ENCODE data around the gene SEMA3F.
A peak's percentile ranks its signal among the peaks of the same experiment; 100 is the strongest.
"Not testable (repeated sequence)": the region's sequence is repeated elsewhere in the genome, so short reads cannot be mapped to it uniquely, and the experiment has no call there.

Gene SEMA3F

GRCh38 chr3:50196253-50196801 lies 41.2 kb downstream of the SEMA3F start:
- ATAC-seq = no peak
- Mint-ChIP-seq H3K27ac (no peak overlapping the region), H3K4me3 (no peak overlapping the region), H3K4me1 (peaks cover 11% of the 10 kb centered on the region), H3K36me3 (peaks cover 4% of the 10 kb centered on the region), H3K9me3 (no peaks in the 10 kb centered on the region)
- DNase-seq (ENCODE audit: low spot score in 2 of 2) = no peak

DNA sequence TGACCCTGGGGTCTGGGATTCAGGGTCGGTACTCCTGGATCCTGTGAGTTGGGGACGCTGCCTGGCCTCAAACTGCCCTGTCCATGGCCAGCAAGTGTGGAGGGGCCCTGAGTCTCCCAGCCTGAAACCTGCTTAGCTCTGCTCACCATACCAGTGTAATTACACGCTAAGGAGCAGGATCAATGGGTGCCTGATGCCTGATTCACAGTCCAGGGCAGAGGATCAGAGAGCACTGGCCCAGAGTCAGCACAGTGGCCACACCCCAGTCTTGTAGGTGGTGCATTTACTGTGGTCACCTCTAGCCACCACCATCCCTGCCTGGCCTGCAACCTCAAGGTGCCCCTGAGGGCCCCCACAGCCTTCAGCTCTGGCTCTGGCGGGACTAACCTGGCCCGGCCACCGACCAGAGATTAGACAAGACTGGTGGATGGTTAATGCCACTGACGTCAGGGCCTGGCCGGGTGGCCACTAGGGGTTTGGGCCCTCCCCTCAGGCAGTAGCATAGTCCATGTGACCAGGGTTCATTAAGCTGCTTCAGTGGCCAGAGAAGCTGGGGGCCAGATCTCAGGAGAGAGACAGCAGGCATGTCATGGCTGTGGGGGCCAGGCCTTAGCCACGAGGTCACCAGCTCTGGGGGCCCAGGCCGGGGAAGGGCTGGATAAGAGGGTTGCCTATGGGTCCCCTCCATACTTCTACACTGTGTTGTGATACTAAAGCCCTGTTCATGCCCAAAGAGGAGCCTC lies 46.6 kb downstream of the SEMA3F start:
- peaks cover under 1% of the 10 kb centered on the region for H3K36me3 Mint-ChIP-seq
- H3K27ac Mint-ChIP-seq = no peak overlapping the region
- H3K4me3 Mint-ChIP-seq = no peak overlapping the region
- H3K9me3 Mint-ChIP-seq = no peaks in the 10 kb centered on the region
- no peak for ATAC-seq
- H3K4me1 Mint-ChIP-seq = no peaks in the 10 kb centered on the region
- no peak for DNase-seq (ENCODE audit: low spot score in 2 of 2)

DNA sequence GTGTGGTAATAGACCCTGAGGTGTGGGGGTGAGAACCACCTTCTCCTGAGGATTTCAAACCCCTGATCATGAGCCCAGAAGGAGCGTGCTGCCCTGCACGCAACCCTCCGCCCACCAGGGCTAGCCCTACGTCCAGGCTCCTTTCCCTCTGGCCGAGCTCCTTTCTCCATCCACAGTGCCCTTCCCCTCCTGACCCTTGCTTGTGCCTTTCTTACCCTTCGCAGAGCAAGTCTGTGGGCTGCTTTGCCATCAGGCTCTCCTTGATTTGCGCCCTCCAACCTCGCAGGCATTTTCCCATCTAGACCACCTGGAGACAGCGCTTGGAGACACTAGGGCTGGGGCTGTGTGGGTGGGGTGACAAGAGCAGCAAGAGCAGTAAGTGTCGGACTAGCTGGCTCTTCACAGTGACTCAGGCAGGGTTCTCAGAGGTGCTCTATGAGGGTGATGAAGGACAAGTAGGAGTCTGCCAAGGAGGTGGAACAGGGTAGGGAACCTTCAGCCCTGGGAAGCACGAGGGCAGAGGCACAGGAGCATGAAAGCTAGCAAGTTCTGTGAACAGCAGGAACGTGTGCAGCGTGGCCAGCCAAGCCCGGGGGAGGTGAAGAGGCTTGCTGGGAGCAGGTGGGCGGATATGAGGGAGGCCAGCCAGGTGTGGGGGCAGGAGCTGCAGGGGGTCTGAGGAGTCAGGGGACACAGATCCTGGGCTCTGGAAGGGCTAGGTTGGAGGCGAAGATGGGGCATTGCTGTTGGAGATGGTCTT lies 47.4 kb downstream of the SEMA3F start:
- no peak overlapping the region for H3K4me3 Mint-ChIP-seq

DNA sequence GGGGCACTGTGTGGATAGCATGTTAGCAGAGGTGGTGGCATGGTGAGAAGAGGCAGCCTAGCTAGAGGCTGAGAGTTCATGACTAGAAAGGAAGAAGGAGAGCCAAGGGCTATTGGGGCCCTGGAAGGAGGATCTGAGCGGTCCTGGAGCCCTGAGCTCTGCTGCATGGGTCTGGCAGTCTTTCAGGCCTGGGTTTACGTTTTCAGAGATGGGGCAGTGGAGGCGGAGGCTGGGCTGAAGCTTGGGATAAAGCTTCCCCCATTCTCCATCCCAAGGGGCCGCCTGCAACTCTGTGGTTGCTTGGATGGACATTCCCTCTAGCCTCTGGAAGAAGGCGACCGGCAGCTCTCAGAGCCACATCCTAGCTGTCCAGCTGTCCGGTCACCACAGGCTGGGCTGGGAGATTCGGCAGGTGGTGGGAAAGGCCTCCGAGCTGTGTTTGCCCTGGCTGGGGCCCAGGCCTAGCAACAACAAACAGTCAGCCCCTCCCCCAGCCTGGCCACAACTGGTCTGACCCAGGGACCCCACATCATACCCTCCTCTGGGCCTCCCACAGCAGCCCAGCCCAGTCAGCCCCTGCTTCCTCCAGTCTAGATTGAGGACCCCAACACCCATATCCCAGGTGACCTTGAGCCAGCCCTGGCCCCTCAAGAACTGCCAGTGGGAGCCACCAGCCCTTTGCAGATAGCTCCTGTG lies 48.1 kb downstream of the SEMA3F start:
- ATAC-seq = no peak

More for the DNA sequence above, 47.4 kb downstream of the SEMA3F start:
- no peaks in the 10 kb centered on the region for H3K36me3 Mint-ChIP-seq
- H3K4me1 Mint-ChIP-seq = no peaks in the 10 kb centered on the region
- no peak overlapping the region for H3K27ac Mint-ChIP-seq
- DNase-seq (ENCODE audit: low spot score in 2 of 2) (no peak), ATAC-seq (no peak)
- H3K9me3 Mint-ChIP-seq = no peaks in the 10 kb centered on the region

DNA sequence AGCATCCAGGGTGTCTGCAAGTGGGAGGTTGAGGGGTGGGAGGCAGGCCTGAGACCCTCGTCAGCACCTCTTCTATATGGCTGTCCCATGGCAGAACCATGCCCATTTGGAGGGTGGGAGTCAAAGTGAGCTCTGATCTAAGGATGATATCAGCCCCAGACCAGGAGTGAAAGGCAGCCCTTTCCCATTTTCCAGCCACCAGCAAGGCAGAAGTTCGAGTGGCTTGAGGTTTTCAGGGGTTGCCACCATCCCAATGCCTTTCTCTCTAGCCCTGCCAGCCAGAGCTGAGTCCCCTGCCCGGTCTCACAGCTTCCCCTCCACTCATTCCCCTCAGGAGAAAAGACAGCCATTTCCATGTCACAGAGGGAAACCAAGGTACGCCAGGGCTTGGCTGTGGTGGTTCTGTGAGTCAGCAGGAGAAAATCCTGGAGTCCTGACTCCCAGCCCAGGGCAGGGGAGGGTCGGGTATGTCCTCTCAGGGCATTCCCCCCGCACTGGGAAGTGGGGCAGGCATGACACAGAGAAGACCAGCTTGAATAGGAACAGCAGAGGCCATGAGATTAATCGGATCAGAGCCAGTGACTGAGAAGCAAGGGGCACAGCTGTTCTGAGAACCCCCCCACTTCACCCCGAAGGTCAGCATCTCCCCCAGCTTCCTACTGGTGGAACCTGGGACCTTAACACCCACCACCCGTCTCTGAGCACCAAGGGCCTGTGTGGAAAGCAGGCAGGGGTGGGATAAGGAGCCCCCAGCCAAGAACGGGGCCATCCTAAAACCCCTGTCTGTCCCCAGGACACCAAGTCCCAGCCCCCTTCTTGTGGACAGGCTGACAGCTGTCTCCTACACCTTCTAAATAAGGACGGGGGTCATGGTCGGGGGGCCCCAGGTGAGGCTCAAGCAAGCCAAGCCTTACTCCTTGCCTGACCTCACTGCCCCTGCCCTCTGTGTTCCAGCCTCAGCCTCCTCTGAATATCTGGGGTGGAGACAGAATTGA lies 49.0 kb downstream of the SEMA3F start:
- Mint-ChIP-seq H3K4me1 (no peaks in the 10 kb centered on the region), H3K36me3 (no peaks in the 10 kb centered on the region), H3K27ac (no peak overlapping the region), H3K9me3 (no peaks in the 10 kb centered on the region), H3K4me3 (no peak overlapping the region)
- ATAC-seq = no peak
- no peak for DNase-seq (ENCODE audit: low spot score in 2 of 2)

More for the DNA sequence above, 48.1 kb downstream of the SEMA3F start:
- no peak for DNase-seq (ENCODE audit: low spot score in 2 of 2)
- no peaks in the 10 kb centered on the region for H3K36me3 Mint-ChIP-seq
- no peaks in the 10 kb centered on the region for H3K9me3 Mint-ChIP-seq
- no peaks in the 10 kb centered on the region for H3K4me1 Mint-ChIP-seq
- H3K4me3 Mint-ChIP-seq = no peak overlapping the region
- no peak overlapping the region for H3K27ac Mint-ChIP-seq

- H3K4me3 Mint-ChIP-seq = peak within 1 kb of the TSS; percentile 36
- H3K9me3 Mint-ChIP-seq = no peaks in the 10 kb centered on the region
- DNase-seq (ENCODE audit: low spot score in 2 of 2) = no peak
- ATAC-seq = peak; percentile 17
- H3K36me3 Mint-ChIP-seq = no peaks in the 10 kb centered on the region
- H3K27ac Mint-ChIP-seq = no peak within 1 kb of the TSS
- no peaks in the 10 kb centered on the region for H3K4me1 Mint-ChIP-seq
Measured at GRCh38 chr3:50204804-50205412, 49.8 kb downstream of the SEMA3F start, which contains the start of gene SLC38A3. Gene SLC38A3, plus strand, starts transcription at chr3:50205271. Its CDS starts 8,929 bp downstream, at chr3:50214200.

GRCh38 chr3:50205413-50206276 lies 50.5 kb downstream of the SEMA3F start:
- Mint-ChIP-seq H3K4me1 (no peaks in the 10 kb centered on the region), H3K27ac (no peak overlapping the region), H3K9me3 (no peaks in the 10 kb centered on the region), H3K4me3 (peak overlapping the region; percentile 36), H3K36me3 (no peaks in the 10 kb centered on the region)
- DNase-seq (ENCODE audit: low spot score in 2 of 2) (peak; percentile 12 to 61), ATAC-seq (peak; percentile 51)

- no peaks in the 10 kb centered on the region for H3K36me3 Mint-ChIP-seq
- DNase-seq (ENCODE audit: low spot score in 2 of 2) (no peak), ATAC-seq (no peak)
- H3K9me3 Mint-ChIP-seq = no peaks in the 10 kb centered on the region
- no peak overlapping the region for H3K27ac Mint-ChIP-seq
- no peak overlapping the region for H3K4me3 Mint-ChIP-seq
- no peaks in the 10 kb centered on the region for H3K4me1 Mint-ChIP-seq
Measured at GRCh38 chr3:50207359-50208042, 52.4 kb downstream of the SEMA3F start.

GRCh38 chr3:50208677-50209344 lies 53.7 kb downstream of the SEMA3F start:
- DNase-seq (ENCODE audit: low spot score in 2 of 2) (no peak), ATAC-seq (no peak)
- Mint-ChIP-seq H3K27ac (no peak overlapping the region), H3K4me3 (no peak overlapping the region), H3K36me3 (no peaks in the 10 kb centered on the region), H3K9me3 (no peaks in the 10 kb centered on the region), H3K4me1 (no peaks in the 10 kb centered on the region)

DNA sequence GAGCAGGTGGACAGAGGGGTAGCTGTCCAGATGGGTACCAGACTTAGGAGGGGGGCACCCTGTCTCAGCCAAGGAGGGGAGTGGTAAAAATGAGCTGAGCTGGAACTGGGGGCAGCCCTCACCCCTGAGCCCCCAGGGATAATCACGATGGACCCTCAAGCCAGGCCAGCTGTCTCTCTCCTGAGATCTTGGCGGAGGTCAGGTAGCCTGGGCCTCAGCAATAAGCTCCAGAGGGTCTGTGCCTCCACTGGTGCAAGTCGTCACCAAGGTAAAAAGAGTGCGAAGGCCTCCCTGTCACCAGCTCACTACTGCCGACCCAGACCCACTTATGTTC lies 55.0 kb downstream of the SEMA3F start:
- no peak overlapping the region for H3K4me3 Mint-ChIP-seq
- H3K4me1 Mint-ChIP-seq = no peaks in the 10 kb centered on the region
- no peak overlapping the region for H3K27ac Mint-ChIP-seq
- no peaks in the 10 kb centered on the region for H3K36me3 Mint-ChIP-seq
- H3K9me3 Mint-ChIP-seq = no peaks in the 10 kb centered on the region
- ATAC-seq = no peak
- no peak for DNase-seq (ENCODE audit: low spot score in 2 of 2)

GRCh38 chr3:50210510-50211367 lies 55.6 kb downstream of the SEMA3F start:
- no peaks in the 10 kb centered on the region for H3K4me1 Mint-ChIP-seq
- no peaks in the 10 kb centered on the region for H3K9me3 Mint-ChIP-seq
- H3K4me3 Mint-ChIP-seq = no peak overlapping the region
- no peaks in the 10 kb centered on the region for H3K36me3 Mint-ChIP-seq
- DNase-seq (ENCODE audit: low spot score in 2 of 2) = no peak
- no peak overlapping the region for H3K27ac Mint-ChIP-seq
- no peak for ATAC-seq

- not testable (repeated sequence) for ATAC-seq; H3K9me3 Mint-ChIP-seq; DNase-seq (ENCODE audit: low spot score in 2 of 2); H3K4me1 Mint-ChIP-seq; H3K27ac Mint-ChIP-seq; H3K36me3 Mint-ChIP-seq; H3K4me3 Mint-ChIP-seq
Measured at GRCh38 chr3:50211368-50211717, 56.2 kb downstream of the SEMA3F start.
